H1 (cell line): ENCODE measurements around the gene MSTN. TPM values are rescaled to one million over a fixed set of nuclear protein-coding genes. Genes with fewer than 3 reads are reported as not detected.
"Not testable (repeated sequence)": the region's sequence is repeated elsewhere in the genome, so short reads cannot be mapped to it uniquely, and the experiment has no call there.

Source experiments
- CTCF ChIA-PET: fragments of 300-600 bp; sonication (Branson Sonifier 250); formaldehyde crosslinking; loops from one replicate; lab custom pipeline; 2021; ENCODE audit not compliant: partially characterized antibody; lab: Charles Lee
- POLR2A ChIA-PET: fragments of 300-600 bp; sonication (Branson Sonifier 250); formaldehyde crosslinking; loops from one replicate; lab custom pipeline; 2021; ENCODE audit warnings: inconsistent platforms; ENCODE audit not compliant: partially characterized antibody; lab: Charles Lee
- DNase-seq, 2 experiments: peaks; one replicate each; pipeline versions ENCODE4 v3.0.0 to v3.0.0-alpha.2; 2010 to 2022; ENCODE audit warnings: low spot score in 2 of 2, low read depth in 1 of 2, mixed read lengths in 1 of 2
- FAIRE-seq: peaks from 2 replicates; lab custom pipeline; 2011; peaks lifted over from hg19 to GRCh38; lab: Jason Lieb, UNC
- H2AFZ ChIP-seq: 2 replicates; pipeline ENCODE4 v1.8.1; 2012; ENCODE audit warnings: low read length, inconsistent platforms
- H2AK5ac ChIP-seq: 2 replicates; pipeline ENCODE4 v1.6.1; 2013; ENCODE audit warnings: low read depth, low read length
- H2BK120ac ChIP-seq: replicated peaks from 2 replicates; pipeline ENCODE3; 2013; ENCODE audit warnings: low read depth, low read length, inconsistent platforms
- H2BK12ac ChIP-seq: 2 replicates; pipeline ENCODE4 v1.6.1; 2013; ENCODE audit warnings: low read depth, low read length
- H2BK15ac ChIP-seq: 2 replicates; pipeline ENCODE4 v1.6.1; 2013; ENCODE audit warnings: low read length
- H2BK20ac ChIP-seq: 2 replicates; pipeline ENCODE4 v1.6.1; 2013; ENCODE audit warnings: low read length
- H2BK5ac ChIP-seq: 2 replicates; pipeline ENCODE4 v1.6.1; 2013; ENCODE audit warnings: low read depth, low read length
- H3K14ac ChIP-seq: 2 replicates; pipeline ENCODE4 v1.6.1; 2013; ENCODE audit warnings: inconsistent platforms; ENCODE audit not compliant: insufficient read length
- H3K18ac ChIP-seq: 2 replicates; pipeline ENCODE4 v1.6.1; 2013; ENCODE audit warnings: low read length; ENCODE audit errors: extremely low read depth
- H3K23ac ChIP-seq: 2 replicates; pipeline ENCODE4 v1.6.1; 2013; ENCODE audit warnings: inconsistent platforms; ENCODE audit not compliant: insufficient read length
- H3K23me2 ChIP-seq: 2 replicates; pipeline ENCODE4 v1.6.1; 2013; ENCODE audit warnings: low read depth, low read length
- H3K27ac ChIP-seq: 2 replicates; pipeline ENCODE4 v1.6.1; 2011; ENCODE audit warnings: low read depth, low read length, inconsistent platforms
- H3K27me3 ChIP-seq, 4 experiments: replicated peaks in 1 of 4; 1 replicate in 1 of 4; 2 replicates in 3 of 4; pipeline versions ENCODE4 v1.6.1 to v1.8.1; 2011 to 2013; ENCODE audit warnings: low read length in 3 of 4, mild to moderate bottlenecking in 3 of 4, inconsistent platforms in 2 of 4, mixed read lengths in 2 of 4, moderate library complexity in 1 of 4; ENCODE audit not compliant: control insufficient read depth in 3 of 4, insufficient read depth in 3 of 4; ENCODE audit errors: extremely low read depth in 1 of 4
- H3K36me3 ChIP-seq, 4 experiments: 2 replicates each; pipeline versions ENCODE4 v1.6.1 to v1.8.1; 2011 to 2013; ENCODE audit warnings: mild to moderate bottlenecking in 4 of 4, low read length in 3 of 4, moderate library complexity in 2 of 4, control low read depth in 1 of 4, inconsistent platforms in 1 of 4; ENCODE audit not compliant: insufficient read depth in 4 of 4, control insufficient read depth in 2 of 4
- H3K4ac ChIP-seq: replicated peaks from 2 replicates; pipeline ENCODE3; 2013; ENCODE audit warnings: low read length, low read depth, mixed read lengths, inconsistent platforms; ENCODE audit not compliant: insufficient read length
- H3K4me1 ChIP-seq, 4 experiments: replicated peaks in 1 of 4; 1 replicate in 1 of 4; 2 replicates in 3 of 4; pipeline versions ENCODE4 v1.6.1 to v1.8.1; 2011 to 2013; ENCODE audit warnings: low read length in 3 of 4, inconsistent platforms in 2 of 4, mixed read lengths in 1 of 4; ENCODE audit not compliant: insufficient read depth in 4 of 4, control insufficient read depth in 3 of 4
- H3K4me2 ChIP-seq, 2 experiments: 2 replicates each; pipeline versions ENCODE4 v1.6.1 to v1.8.1; 2011 to 2013; ENCODE audit warnings: low read depth in 2 of 2, low read length in 2 of 2, control low read depth in 1 of 2, inconsistent platforms in 1 of 2, mild to moderate bottlenecking in 1 of 2; ENCODE audit not compliant: insufficient read depth in 1 of 2
- H3K4me3 ChIP-seq, 4 experiments: fragments of 200-600, 300-600 bp in 1 of 4; sonication (generic), shearing (Covaris generic), sonication (Bioruptor Twin) in 1 of 4; 2 replicates each; pipeline versions ENCODE4 v1.5.1 to v1.8.1; 2011 to 2016; ENCODE audit warnings: low read length in 4 of 4, low read depth in 3 of 4, control low read depth in 2 of 4, inconsistent platforms in 2 of 4, mild to moderate bottlenecking in 2 of 4, mixed read lengths in 1 of 4, moderate library complexity in 1 of 4; ENCODE audit not compliant: insufficient read depth in 2 of 4; ENCODE audit errors: extremely low read depth in 1 of 4
- H3K56ac ChIP-seq: replicated peaks from 2 replicates; pipeline ENCODE3; 2013; ENCODE audit warnings: low read depth, mild to moderate bottlenecking, mixed read lengths, low read length, inconsistent platforms; ENCODE audit not compliant: insufficient read length
- H3K79me1 ChIP-seq: 2 replicates; pipeline ENCODE4 v1.6.1; 2013; ENCODE audit warnings: low read depth, low read length, control low read depth
- H3K79me2 ChIP-seq, 2 experiments: 2 replicates each; pipeline versions ENCODE4 v1.6.1 to v1.8.1; 2012 to 2013; ENCODE audit warnings: low read length in 2 of 2, mild to moderate bottlenecking in 2 of 2, inconsistent platforms in 1 of 2; ENCODE audit not compliant: insufficient read depth in 2 of 2, control insufficient read depth in 1 of 2
- H3K9ac ChIP-seq, 4 experiments: replicated peaks in 1 of 4; 1 replicate in 1 of 4; 2 replicates in 3 of 4; pipeline versions ENCODE4 v1.6.1 to v1.8.1; 2011 to 2013; ENCODE audit warnings: low read depth in 3 of 4, low read length in 3 of 4, control low read depth in 2 of 4, mild to moderate bottlenecking in 2 of 4, moderate library complexity in 2 of 4, inconsistent platforms in 1 of 4; ENCODE audit errors: extremely low read depth in 1 of 4
- H3K9me3 ChIP-seq, 2 experiments: 2 replicates each; pipeline versions ENCODE4 v1.6.1 to v1.8.1; 2012 to 2013; ENCODE audit warnings: mild to moderate bottlenecking in 2 of 2, moderate library complexity in 2 of 2, control low read depth in 1 of 2, inconsistent platforms in 1 of 2, low read depth in 1 of 2, low read length in 1 of 2, mixed read lengths in 1 of 2; ENCODE audit not compliant: insufficient read depth in 2 of 2
- H4K20me1 ChIP-seq, 2 experiments: replicated peaks in 1 of 2; 2 replicates each; pipeline versions ENCODE3 to v1.8.1; 2011 to 2013; ENCODE audit warnings: inconsistent platforms in 2 of 2, low read length in 2 of 2, mild to moderate bottlenecking in 1 of 2; ENCODE audit not compliant: insufficient read depth in 2 of 2, control insufficient read depth in 1 of 2
- H4K5ac ChIP-seq: 2 replicates; pipeline ENCODE4 v1.6.1; 2013; ENCODE audit warnings: low read length, low read depth, mixed read lengths, inconsistent platforms; ENCODE audit not compliant: insufficient read length
- H4K8ac ChIP-seq: 2 replicates; pipeline ENCODE4 v1.8.0; 2013; ENCODE audit warnings: mild to moderate bottlenecking, moderate library complexity, low read length, inconsistent platforms; ENCODE audit not compliant: insufficient read depth; ENCODE audit errors: extremely low read depth
- H4K91ac ChIP-seq: replicated peaks from 2 replicates; pipeline ENCODE3; 2013; ENCODE audit warnings: low read length, mixed read lengths, inconsistent platforms; ENCODE audit not compliant: insufficient read length
- SP1 ChIP-seq: IDR thresholded peaks from 2 replicates; pipeline ENCODE4 v1.6.1; 2011; ENCODE audit warnings: low read depth, low read length
- WGBS, 2 experiments: shearing (Covaris generic) in 1 of 2; methylation state at CpG; one replicate each; pipeline versions ENCODE4 v1.1.6 to v1.1.7; 2013 to 2015; ENCODE audit warnings: low lambda C conversion rate in 2 of 2, mixed read lengths in 2 of 2, inconsistent platforms in 1 of 2, low coverage in 1 of 2, missing lambda C conversion rate in 1 of 2; ENCODE audit not compliant: insufficient replicate concordance in 2 of 2, insufficient coverage in 1 of 2, insufficient read length in 1 of 2; ENCODE audit errors: extremely low coverage in 1 of 2, missing lambda C conversion rate in 1 of 2; 5-methylcytosine and 5-hydroxymethylcytosine counted together
- polyA plus RNA-seq, 7 experiments: library from polyadenylated mRNA; depleted of rRNA in 3 of 7; stranded (reverse) in 5 of 7; unstranded in 2 of 7; fragments of >200 nt in 5 of 7; fragments of 200-250 nt in 2 of 7; gene quantifications; 1 replicate in 5 of 7; 2 replicates in 1 of 7; 4 replicates in 1 of 7; pipeline versions ENCODE4 v1.2.1 to v1.2.3, GENCODE V29; 2011 to 2013; ENCODE audit warnings: missing spikeins in 2 of 7, mixed read lengths in 2 of 7
- total RNA-seq: library from RNA; stranded (reverse); fragmentation: NEBNext Ultra II Directional; extraction: Animal tissue kit (Norgen Biotek cat#: 25700); gene quantifications from 2 replicates; pipeline ENCODE4 v1.2.1, GENCODE V29; 2021

MSTN gene
- total and polyA plus RNA-seq, 2 of the 8 experiments (the other 6 are each of a cell fraction or from before 2014, with no cell fraction given) = not detected

DNA sequence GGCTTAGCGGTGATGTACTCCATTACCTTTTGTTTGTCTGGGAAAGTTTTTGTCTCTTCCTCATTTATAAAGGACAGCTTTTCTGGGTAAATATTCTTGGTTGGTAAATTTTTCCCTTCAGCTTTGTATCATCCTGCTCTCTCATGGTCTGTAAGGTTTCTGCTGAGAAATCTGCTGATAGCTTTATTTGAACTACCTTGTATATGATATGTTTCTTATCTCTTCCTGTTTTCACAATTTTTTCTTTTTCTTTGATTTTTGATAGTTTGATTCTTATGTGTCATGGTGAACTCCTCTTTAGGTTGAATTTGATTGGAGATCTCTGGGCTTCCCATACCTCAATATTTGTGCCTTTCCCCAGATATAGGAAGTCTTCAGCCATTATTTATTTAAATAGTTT, 44.7 kb downstream of the MSTN start:
- no peaks in the 10 kb centered on the region for H3K36me3 ChIP-seq
- POLR2A ChIA-PET = no interaction called here
- H3K18ac ChIP-seq = no peak overlapping the region
- H3K4me3 ChIP-seq = no peak overlapping the region
- H3K23ac ChIP-seq = no peak overlapping the region
- no peak overlapping the region for H3K56ac ChIP-seq
- H3K79me2 ChIP-seq = no peaks in the 10 kb centered on the region
- H2BK120ac ChIP-seq = no peak overlapping the region
- H2BK12ac ChIP-seq = no peak overlapping the region
- H3K27ac ChIP-seq = no peak overlapping the region
- FAIRE-seq (no peak), DNase-seq (no peak)
- no peak overlapping the region for H2BK20ac ChIP-seq
- H3K4me2 ChIP-seq = no peak overlapping the region
- H3K79me1 ChIP-seq = no peaks in the 10 kb centered on the region
- peaks cover 10 to 18% of the 10 kb centered on the region in 2 experiments; a peak in 3 of 4 replicates for H3K9me3 ChIP-seq
- CTCF ChIA-PET = interaction anchor here (0.6 to 1.0 kb wide), 2 partner anchors 56 to 301 kb away, joined by 4 read pairs; partner anchors contain the start of gene HIBCH
- no peak overlapping the region for H3K14ac ChIP-seq
- no peaks in the 10 kb centered on the region for H3K27me3 ChIP-seq
- H4K91ac ChIP-seq = no peak overlapping the region
- 94% methylated on average over 1 of the region's 1 CpG; no CpG with 5 or more reads in 1 of the 2 experiments for WGBS, 2 experiments
- no peaks in the 10 kb centered on the region for H4K20me1 ChIP-seq
- no peaks in the 10 kb centered on the region for H3K4me1 ChIP-seq
- H3K4ac ChIP-seq = no peak overlapping the region
- no peak overlapping the region for H3K9ac ChIP-seq
- H2BK15ac ChIP-seq = no peak overlapping the region
- no peaks in the 10 kb centered on the region for H3K23me2 ChIP-seq
- no peak overlapping the region for H4K5ac ChIP-seq
- no peak overlapping the region for H2AK5ac ChIP-seq
- H2AFZ ChIP-seq = no peak overlapping the region
- H2BK5ac ChIP-seq = no peak overlapping the region
- no peak overlapping the region for H4K8ac ChIP-seq
- no peak for TF ChIP-seq SP1

DNA sequence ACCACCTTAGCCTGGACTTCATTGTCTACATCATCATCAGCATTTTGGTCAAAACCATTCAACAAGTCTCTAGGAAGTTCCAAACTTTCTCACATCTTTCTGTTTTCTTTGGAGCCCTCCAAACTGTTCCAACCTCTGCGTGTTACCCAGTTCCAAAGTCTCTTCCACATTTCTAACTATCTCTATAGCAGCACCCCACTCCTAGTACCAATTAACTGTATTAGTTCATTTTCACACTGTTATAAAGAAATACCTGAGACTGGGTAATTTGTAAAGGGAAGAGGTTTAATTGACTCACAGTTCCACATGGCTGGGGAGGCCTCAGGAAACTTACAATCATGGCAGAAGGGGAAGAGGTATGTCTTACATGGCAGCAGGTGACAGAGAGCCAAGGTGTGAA, 46.6 kb downstream of the MSTN start:
- H3K4ac ChIP-seq, H4K5ac ChIP-seq, H2BK120ac ChIP-seq, H3K79me1 ChIP-seq, H3K79me2 ChIP-seq, H3K4me3 ChIP-seq, H3K23ac ChIP-seq, FAIRE-seq, H4K8ac ChIP-seq, H2AK5ac ChIP-seq, H3K56ac ChIP-seq, H4K20me1 ChIP-seq, H3K4me2 ChIP-seq, H3K27ac ChIP-seq, H3K18ac ChIP-seq, H2BK15ac ChIP-seq, H3K4me1 ChIP-seq, H2BK5ac ChIP-seq, H2BK20ac ChIP-seq, CTCF ChIA-PET, H4K91ac ChIP-seq, H3K27me3 ChIP-seq, DNase-seq, H3K14ac ChIP-seq, H3K23me2 ChIP-seq, H3K9ac ChIP-seq, H2BK12ac ChIP-seq, H2AFZ ChIP-seq, H3K36me3 ChIP-seq, POLR2A ChIA-PET: not testable (repeated sequence)
- peaks cover 16 to 18% of the 10 kb centered on the region in 2 experiments; a peak in 3 of 4 replicates for H3K9me3 ChIP-seq
- 0% methylated on average over 1 of the region's 1 CpG; no CpG with 5 or more reads in 1 of the 2 experiments for WGBS, 2 experiments
